MG63 (cell line): ENCODE data around the gene MALL. TPM values are rescaled to one million over a fixed set of nuclear protein-coding genes. Genes with fewer than 3 reads are reported as not detected.
A peak's percentile ranks its signal among the peaks of the same experiment; 100 is the strongest.
"Not testable (repeated sequence)": the region's sequence is repeated elsewhere in the genome, so short reads cannot be mapped to it uniquely, and the experiment has no call there.

Experiments used
- DNase-seq: peaks from one replicate; pipeline ENCODE4 v3.0.0-alpha.2; 2020
- H3K27me3 ChIP-seq: fragments of 250-450 bp; sonication (Bioruptor Pico); 2 replicates; pipeline ENCODE4 v1.5.1; 2020; ENCODE audit warnings: mild to moderate bottlenecking, moderate library complexity
- H3K36me3 ChIP-seq: fragments of 250-450 bp; sonication (Bioruptor Pico); 2 replicates; pipeline ENCODE4 v1.5.1; 2020; ENCODE audit warnings: mild to moderate bottlenecking, moderate library complexity
- H3K4me3 ChIP-seq: fragments of 250-450 bp; sonication (Bioruptor Pico); 2 replicates; pipeline ENCODE4 v1.5.1; 2020; ENCODE audit warnings: mild to moderate bottlenecking, moderate library complexity
- H3K9me3 ChIP-seq: fragments of 250-450 bp; sonication (Bioruptor Pico); 2 replicates; pipeline ENCODE4 v1.5.1; 2020; ENCODE audit warnings: mild to moderate bottlenecking, moderate library complexity
- total RNA-seq: library from RNA; depleted of rRNA; stranded (reverse); fragments of >200 nt; shearing (Covaris generic); gene quantifications from 2 replicates; pipeline ENCODE4 v1.2.3, GENCODE V29; 2014; ENCODE audit warnings: low replicate concordance

The MALL gene
- total RNA-seq, 1 experiment from 2014 or later, result not detected

DNA sequence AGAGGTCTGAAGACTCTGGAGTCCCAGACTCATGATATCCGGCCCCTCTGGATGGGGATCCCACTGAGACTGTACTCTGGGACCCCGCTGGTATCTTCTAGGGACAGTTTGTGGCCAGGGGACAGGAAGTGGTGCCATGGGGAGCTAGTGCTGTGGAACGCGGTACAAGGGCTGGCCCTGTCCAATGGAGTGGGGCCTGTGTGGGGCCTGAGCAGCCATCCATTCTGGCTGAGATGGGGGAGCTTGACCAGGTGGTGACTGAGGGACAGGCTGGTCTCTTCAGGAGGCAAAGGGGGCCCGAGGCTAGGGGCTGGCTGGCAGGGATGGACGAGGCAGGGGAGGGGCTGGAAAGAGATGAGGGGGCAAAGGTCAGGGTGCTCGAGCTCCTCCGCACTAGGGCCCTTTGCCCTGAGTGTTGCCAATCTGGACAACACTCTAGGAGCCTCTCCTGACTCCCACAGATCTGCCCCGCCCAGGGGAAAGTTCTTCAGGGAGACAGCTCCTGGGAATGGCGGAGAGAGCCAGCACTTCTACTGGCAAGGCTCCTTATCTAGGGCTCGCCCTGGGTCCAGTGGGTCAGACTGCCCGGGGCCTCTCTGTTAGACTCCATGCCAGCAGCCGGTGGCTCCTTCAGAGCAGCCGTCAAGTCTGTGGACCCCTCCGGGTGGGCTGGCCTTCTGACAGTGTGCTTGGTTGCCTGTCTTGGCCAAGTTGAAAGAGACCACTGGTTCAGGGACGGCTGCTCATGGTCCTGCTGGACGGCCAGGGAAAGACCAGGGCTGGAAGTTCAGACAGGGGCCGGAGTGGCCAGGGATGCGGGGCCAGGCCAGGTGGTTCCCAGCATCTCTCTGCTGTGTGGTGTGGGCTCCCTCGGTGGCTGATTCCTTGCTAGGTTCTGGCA is 12.3 kb downstream of the MALL start:
- Histone ChIP-seq H3K27me3 (no peaks in the 10 kb centered on the region), H3K9me3 (no peaks in the 10 kb centered on the region), H3K36me3 (no peaks in the 10 kb centered on the region), H3K4me3 (no peak overlapping the region)
- DNase-seq, result no peak

DNA sequence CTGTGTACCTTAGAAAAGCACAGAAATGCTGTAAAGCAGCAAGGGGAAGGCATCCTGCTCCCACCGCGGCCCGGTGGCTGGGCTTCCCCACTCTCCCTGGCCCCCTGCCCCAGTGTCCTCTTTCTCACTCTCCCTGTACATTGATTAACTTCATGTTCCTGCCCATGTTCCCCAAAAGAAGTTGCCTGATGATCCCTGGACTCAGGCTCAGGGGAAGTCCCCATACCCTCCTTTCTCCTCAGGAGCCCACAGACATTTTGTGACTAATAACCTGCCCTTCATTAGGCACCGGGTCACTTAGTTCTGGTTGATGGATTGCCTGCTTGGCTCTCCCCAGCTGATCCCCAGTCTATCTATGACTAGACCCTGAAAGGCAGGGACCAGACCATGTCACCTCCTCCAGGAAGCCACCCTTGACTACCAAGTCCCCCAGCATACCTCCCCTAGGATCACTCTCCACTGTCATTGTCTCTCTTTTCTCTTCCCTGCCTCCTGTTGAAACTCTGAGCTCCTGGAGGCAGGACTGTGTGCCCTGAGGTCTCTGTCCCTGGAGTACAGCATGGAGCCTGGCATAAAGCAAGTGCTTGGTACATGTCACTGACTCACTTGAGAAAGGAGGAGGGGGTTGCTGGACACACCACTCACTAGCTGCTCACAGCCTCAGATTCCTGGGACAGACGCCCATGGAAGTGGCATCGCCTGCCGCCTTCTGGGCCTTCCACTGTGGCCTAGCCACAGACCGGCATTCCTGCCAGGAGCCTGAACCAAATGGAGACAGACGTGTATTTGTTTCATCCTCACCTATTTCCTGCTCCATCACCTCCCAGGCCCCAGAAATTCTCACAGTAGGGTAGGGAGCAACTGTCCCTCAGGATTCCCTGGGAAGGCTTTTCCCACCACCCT is 13.5 kb downstream of the MALL start:
- H3K27me3 ChIP-seq, result no peaks in the 10 kb centered on the region
- H3K9me3 ChIP-seq, result no peaks in the 10 kb centered on the region
- H3K36me3 ChIP-seq, result no peaks in the 10 kb centered on the region
- peak; percentile 66 for DNase-seq
- H3K4me3 ChIP-seq, result no peak overlapping the region

DNA sequence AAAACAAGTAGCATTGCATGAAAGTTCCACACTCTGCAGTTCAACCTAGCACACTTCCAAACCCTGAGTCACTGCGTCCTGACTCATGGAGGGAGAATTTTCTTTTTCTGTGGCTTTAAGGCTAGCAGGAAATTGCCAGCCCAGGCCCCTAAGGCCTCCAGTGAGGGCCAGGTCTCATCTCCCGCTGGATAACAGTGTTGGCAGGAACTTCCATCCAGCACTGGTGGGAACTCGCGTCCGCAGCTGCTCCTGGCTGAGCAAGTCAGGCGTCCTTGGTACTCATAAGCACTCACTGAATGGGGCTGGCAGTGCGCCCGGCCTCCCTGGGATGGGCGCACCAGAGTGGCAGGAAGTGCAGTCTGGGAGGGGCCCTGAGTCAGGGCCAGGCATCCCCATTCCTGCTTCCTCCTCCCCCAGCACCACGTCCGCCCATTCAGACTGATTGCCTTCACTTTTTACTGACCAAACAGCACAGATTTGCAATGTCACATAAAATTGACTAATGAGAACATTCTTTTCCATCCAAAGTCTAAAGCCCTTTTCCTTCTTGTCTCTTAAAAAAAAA is 14.3 kb downstream of the MALL start:
- H3K9me3 ChIP-seq, result no peaks in the 10 kb centered on the region
- DNase-seq, result peak; percentile 100
- H3K36me3 ChIP-seq, result no peaks in the 10 kb centered on the region
- H3K4me3 ChIP-seq, result no peak overlapping the region
- no peaks in the 10 kb centered on the region for H3K27me3 ChIP-seq

DNA sequence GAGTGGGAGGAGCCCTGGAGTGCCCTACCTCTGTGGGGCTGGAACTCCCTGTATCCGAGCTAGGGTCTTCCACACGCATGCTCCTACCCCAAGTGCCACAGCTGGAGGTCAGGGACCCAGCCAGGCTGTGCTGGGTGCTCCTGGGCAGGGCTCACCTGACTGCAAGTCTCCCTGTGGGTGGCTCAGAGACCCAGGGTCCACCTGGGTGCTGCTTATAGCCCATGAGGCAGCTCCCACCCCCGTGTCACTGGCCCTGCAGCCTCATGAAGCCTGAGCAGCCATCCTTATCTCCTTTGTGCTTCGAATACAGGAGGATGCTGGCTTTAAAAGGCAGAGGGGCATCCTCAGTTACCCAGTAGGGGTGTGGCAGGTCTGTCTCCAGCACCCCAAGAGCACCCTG is 14.7 kb downstream of the MALL start:
- not testable (repeated sequence) for H3K36me3 ChIP-seq, H3K4me3 ChIP-seq, H3K9me3 ChIP-seq

DNA sequence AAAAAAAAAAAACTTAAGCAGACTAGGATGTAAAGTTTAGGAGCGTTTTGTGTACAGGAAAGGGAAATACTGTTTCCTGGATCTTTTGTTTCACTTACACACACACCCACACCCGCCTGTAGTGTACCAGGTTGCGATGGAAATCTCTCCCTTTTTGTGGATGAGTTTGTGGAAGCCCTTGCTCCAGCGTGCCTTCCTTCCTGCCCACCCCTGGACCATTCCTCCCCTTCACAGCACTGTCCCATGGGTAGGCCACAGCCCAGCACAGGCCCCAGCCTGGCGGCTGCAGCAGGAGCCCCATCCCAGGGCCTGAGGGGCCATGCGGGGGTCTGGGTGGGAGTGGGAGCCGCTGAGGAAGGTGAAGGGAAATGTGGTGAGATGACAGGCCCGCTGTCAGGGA is 15.1 kb downstream of the MALL start:
- Histone ChIP-seq H3K9me3 (no peaks in the 10 kb centered on the region), H3K27me3 (no peaks in the 10 kb centered on the region), H3K36me3 (no peaks in the 10 kb centered on the region), H3K4me3 (no peak overlapping the region)
- DNase-seq, result no peak

More for the DNA sequence above, 14.7 kb downstream of the MALL start:
- DNase-seq, H3K27me3 ChIP-seq: not testable (repeated sequence)

DNA sequence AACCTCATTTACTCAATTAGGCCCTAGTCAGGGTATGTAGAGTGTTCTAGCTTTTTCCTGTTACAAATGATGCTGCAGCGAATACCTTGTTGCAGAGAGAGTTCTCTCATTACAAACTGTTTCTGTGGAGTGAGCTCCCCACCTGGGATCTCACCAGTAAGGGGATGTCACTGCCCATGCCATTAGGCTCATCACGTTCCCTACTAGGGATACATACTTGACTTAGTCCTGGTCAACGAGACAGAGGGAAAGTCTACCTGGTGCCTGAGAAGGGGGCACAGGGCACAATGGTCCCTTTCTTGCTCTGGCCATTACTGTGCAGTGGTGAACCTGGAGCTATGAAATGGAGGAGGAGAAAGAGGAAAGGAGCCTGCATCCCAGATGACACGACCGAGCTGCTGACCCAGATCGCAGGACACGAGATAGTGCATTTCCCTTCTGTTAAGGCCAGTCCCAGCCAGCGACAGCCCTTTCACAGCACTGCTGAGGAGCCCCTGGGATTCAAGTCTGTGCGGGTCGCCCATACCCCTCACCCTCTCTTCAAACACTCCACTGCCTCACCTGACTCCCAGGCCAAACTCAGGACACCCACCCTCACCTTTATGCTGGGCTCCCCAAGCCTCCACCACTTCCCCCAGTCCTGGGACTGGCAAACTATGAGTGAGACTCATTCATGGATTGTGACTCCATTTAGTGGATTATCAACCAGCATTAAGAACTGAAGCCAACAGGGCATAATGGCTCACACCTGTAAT is 16.0 kb downstream of the MALL start:
- Histone ChIP-seq H3K36me3 (no peaks in the 10 kb centered on the region), H3K27me3 (no peaks in the 10 kb centered on the region), H3K9me3 (no peaks in the 10 kb centered on the region), H3K4me3 (no peak overlapping the region)
- no peak for DNase-seq

DNA sequence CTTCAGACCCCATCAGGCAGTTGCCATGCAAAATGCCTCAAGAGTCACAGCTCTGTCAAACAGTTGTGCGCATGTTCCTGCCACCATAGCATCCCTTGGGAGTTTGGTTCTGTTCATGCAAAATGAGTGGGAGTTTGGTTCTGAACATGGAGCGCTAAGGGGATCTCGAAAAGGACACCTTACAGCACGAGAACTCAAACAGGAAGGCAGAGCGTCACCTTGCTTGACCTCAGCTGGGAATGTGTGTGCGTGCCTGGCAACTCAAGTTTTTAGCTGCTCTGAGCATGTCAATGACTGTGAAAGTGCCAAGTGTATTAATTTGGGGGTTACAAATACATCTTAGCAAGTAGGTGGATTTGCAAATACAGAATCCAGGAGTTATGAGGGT is 16.6 kb downstream of the MALL start:
- H3K9me3 ChIP-seq, result no peaks in the 10 kb centered on the region
- no peaks in the 10 kb centered on the region for H3K36me3 ChIP-seq
- H3K4me3 ChIP-seq, result no peak overlapping the region
- no peaks in the 10 kb centered on the region for H3K27me3 ChIP-seq
- DNase-seq, result no peak

DNA sequence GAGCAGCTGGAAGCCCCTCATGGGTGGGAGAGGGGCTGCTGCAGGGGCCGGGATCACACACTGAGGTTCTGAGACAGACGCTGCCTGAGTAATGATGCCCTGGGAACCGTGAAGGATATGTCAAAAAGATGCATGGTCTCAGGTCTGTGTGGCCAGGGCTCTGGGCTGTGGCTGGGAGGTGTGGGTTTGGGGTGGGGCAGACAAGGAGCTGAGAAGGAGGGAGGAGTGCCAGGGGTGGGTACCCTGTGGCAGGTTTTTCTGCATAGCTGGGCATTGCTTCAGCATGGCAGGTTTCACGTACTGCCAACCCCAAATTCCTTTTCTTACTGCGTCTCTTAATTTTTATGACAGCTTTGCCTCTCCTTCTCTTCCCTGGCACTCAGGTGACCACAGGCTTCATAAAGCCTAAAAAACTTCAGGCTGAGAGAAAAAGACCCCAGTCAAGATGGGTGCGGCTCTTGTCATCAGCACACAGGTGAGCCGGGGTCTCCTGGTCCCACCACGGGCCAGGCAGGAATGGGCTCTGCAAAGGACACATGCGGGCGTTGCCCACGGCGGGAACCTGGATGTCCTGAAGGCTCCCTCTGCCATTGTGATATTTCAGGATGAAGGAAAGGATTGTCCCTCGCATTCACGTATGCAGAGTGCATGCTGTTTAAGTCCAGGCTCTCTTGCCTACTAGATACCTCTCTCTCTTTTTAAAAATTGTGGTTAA is 18.0 kb downstream of the MALL start:
- no peak for DNase-seq
- Histone ChIP-seq H3K27me3 (no peaks in the 10 kb centered on the region), H3K9me3 (no peaks in the 10 kb centered on the region), H3K36me3 (no peaks in the 10 kb centered on the region), H3K4me3 (no peak overlapping the region)

DNA sequence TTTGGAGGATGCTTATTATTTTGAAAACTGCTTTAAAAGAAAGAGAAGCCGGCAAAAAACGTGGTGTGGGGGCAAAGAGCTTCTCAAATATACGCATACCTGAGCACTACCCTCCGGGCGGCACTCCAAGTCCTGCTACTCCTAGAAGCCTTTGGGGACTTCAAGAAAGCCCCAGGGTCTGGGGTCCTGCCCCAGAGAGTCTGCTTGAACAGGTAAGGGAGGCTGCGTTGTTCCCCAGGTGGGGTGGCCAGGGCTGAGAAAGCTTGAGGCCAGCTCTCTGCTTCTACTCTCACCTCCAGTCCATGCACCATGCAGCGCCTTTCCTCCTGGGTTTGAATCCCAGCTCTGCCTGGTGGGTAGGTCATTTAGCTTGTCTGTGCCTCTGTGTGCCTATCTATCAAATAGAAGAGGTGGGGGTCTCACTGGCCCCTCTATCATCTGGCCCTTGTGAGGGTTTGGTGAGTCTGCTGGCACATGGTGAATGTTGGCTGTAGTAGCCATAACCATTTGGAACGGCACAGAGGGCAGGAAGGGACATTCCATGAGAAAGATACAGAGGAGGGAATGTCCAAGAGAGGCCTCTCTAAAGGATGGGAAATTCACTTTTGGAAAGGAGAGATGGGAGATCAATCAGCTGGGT is 19.5 kb downstream of the MALL start:
- Histone ChIP-seq H3K36me3 (no peaks in the 10 kb centered on the region), H3K9me3 (no peaks in the 10 kb centered on the region), H3K4me3 (no peak overlapping the region), H3K27me3 (no peaks in the 10 kb centered on the region)
- no peak for DNase-seq

DNA sequence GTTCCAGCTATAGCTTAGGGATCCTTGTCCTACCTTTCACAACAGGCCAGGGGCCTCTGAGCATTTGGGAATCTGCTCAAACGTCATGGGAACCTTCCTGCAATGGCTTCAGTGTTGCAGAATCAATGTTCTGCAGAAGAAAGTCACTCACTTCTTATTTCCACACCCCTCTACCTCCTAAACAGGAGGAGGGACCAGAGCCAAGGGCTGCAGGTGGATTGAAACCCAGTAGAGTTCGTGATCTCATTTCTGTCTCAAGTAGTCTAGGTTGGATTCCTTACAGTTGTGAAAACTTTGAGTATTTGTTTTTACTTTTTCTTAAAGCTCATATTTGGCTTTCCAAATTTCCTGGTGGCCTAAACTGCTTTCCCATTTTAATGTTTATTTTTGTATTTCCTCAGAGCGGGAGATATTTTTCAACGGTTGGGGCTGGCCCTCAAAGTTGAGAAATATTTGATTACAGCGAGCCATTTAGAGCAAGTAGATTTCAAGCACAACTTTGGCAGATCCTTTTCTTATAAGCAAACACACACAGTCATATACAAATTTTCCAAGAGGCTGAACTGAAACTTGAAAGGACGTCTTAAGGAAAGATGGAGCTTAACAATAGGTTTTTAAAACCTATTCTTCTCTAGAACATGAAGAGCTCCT is 20.6 kb downstream of the MALL start:
- not testable (repeated sequence) for H3K4me3 ChIP-seq, H3K9me3 ChIP-seq, H3K36me3 ChIP-seq, DNase-seq, H3K27me3 ChIP-seq

DNA sequence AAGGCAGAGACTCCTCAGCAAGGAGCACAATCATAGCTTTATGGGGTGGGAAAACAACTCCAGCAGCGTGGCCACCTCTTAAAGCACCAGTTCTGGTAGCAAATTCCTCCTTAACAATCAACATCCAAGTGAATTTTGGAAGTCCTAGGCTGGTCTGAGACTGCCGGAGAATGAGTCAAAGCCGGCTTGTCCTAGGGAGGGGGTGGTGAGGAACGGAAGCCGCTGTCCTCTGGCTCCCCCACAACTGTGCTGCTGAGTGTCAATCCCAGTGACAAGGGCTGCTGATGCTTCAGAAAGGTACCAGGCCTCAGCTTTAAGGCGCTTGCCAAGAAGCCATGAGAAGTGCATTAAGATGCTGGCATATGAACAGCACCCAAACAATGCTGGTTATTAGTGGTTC is 21.7 kb downstream of the MALL start:
- DNase-seq, H3K9me3 ChIP-seq, H3K27me3 ChIP-seq, H3K36me3 ChIP-seq, H3K4me3 ChIP-seq: not testable (repeated sequence)

DNA sequence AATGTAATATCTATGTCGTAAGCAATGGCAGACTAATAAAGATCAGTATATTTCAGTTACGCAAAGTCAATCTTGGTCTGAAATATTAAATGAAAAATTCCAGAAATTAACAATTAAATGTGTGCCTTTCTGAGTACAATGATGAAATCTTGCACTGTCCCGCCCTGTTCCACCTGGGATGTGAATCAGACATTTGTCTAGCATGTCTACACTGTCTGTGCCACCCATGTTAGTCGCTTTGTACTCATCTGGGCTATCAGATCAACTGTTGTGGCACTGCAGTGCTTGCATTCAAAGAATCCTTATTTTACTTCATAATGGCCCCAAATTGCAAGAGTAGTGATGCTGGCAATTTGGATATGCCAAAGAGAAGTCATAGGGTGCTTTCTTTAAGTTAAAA is 25.5 kb downstream of the MALL start:
- not testable (repeated sequence) for H3K27me3 ChIP-seq, H3K36me3 ChIP-seq, DNase-seq, H3K4me3 ChIP-seq, H3K9me3 ChIP-seq

DNA sequence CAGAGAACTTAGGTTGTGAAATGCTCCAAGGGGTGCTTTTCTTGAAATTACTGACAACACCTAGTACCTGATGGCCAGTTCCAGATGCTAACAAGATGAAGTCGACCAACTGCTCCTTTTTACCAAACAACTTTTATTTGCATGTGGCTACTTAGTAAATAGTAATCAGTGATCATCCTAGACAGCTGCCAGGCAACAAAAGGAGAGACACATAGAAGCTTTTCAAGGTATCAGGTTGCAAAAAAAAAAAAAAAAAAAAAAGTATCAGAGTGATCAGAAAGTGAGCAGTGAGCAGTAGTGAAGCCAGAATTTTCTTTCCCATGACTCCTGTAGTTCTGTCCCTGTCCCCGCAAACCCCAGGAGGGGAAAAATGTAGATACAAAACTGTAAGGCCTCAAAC is 31.9 kb downstream of the MALL start:
- not testable (repeated sequence) for H3K36me3 ChIP-seq, H3K9me3 ChIP-seq, DNase-seq, H3K4me3 ChIP-seq, H3K27me3 ChIP-seq

DNA sequence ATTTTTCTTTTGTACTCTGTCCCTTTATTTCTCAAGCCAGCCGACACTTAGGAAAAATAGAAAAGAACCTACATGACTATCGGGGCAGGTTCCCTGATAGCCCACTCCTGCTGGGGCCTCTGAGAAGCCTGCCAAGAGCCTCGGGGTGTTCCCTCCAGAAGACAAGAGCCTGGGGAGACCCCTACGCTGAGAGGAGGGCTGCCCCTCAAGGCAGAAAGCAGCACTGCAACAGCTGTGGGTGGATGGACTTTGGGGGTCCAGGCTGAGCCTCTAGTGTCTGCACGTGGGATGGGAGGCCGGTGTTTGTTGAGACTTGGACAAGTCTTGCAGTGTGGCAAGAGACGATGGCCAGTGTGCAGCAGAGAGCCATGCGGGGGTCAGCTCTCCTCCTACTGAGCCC is 32.5 kb downstream of the MALL start:
- H3K27me3 ChIP-seq, DNase-seq, H3K4me3 ChIP-seq, H3K36me3 ChIP-seq, H3K9me3 ChIP-seq: not testable (repeated sequence)

DNA sequence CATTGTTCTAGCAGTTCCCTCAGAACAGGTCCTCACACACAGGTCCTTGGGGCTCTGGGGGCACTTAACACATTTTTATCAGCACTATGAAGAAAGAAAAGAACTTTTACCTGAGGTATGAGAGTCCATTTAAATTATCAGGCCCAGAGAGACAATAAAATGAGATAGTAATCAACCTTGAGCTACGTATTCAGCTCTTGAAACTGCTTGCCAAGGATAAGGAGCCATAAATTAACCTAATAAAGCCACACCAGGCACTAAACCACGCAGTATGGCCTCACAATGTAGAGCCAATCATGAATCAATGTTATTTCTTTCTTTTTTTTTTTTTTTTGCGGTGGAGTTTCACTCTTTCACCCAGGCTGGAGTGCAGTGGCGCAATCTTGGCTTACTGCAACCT is 37.5 kb downstream of the MALL start:
- not testable (repeated sequence) for H3K9me3 ChIP-seq, H3K4me3 ChIP-seq, H3K36me3 ChIP-seq, DNase-seq, H3K27me3 ChIP-seq
